Measurements from ENCODE around the gene SHB.

- no peak for TF ChIP-seq CTCF (IDR thresholded peaks at IDR 0.05)
- no peak for TF ChIP-seq POLR2A (IDR thresholded peaks at IDR 0.05)
- TF ChIP-seq POLR2AphosphoS5 (IDR thresholded peaks at IDR 0.05) = no peak
Observed at GRCh38 chr9:37921168-37921510, 147.9 kb downstream of the SHB start.

Measured in prostate gland (tissue), 2 donors.